Measurements from ENCODE around the gene RASAL2.
"Not testable (repeated sequence)": the region's sequence is repeated elsewhere in the genome, so short reads cannot be mapped to it uniquely, and the experiment has no call there.

Gene RASAL2

DNA sequence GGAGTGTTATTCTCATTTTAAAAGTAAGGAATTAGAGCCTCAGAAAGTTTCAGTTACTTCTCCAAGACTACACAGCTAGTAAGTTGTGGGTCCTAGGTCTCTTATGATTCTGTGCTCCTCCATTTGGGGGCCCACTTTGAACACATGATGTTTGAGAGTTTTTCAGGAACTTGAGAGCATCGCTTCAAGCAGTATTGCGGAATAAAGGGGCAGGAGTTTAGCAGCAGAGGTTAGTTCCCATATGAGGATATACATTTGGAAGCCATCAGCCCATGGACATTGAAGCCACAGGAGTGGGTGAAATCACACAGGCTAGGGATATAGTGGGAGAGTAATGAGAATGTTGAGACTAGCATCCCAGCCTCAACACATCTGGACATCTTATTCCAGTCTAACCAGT, 143.2 kb downstream of the RASAL2 start:
- DNase-seq (ENCODE audit: low read depth, low spot score), result no peak

GRCh38 chr1:178238722-178239510, 145.0 kb downstream of the RASAL2 start:
- peak; percentile 61 for DNase-seq (ENCODE audit: low read depth, low spot score)

DNA sequence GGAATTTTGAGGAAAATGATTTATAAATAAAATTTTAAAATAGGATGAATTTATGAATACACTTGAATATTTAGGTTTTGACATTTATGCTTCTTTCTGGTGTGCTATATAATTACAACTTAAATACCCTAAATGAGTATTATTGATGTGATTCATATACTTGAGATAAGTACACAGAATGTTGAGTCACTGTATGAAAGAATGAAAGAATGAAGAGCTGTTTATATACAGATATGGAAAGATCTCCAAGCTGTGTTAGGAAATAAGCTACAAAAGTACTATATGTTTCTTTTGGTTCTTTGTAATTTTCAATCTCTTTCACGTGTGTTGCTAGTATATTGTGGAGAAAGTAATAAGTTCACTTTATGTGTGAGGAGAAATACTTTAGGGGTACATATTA, 147.2 kb downstream of the RASAL2 start:
- no peak for DNase-seq (ENCODE audit: low read depth, low spot score)

GRCh38 chr1:178241837-178242236, 147.9 kb downstream of the RASAL2 start:
- no peak for DNase-seq (ENCODE audit: low read depth, low spot score)

DNA sequence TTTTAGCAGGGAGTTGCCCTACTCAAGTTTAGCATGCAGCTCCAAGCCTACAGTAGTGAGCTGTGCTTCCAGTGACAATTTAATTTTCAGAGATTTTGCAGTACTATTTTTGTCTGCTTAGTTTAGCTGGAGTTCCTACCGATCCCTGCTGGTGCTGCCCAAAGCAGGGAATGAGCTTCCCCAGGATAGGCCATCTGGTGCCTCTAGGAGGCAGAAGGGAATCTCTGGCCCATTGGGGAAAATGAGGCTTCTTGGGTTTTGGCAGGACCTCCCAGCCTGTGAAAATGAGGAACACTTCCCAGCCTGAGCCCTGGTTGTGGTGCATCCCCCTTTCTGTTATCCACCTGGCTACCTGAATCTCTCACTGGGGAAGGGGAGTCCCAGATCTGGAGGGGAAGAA, 149.2 kb downstream of the RASAL2 start:
- DNase-seq (ENCODE audit: low read depth, low spot score), result no peak

- no peak for DNase-seq (ENCODE audit: low read depth, low spot score)
These were observed 150.0 kb downstream of the RASAL2 start for GRCh38 chr1:178243890-178244289.

DNA sequence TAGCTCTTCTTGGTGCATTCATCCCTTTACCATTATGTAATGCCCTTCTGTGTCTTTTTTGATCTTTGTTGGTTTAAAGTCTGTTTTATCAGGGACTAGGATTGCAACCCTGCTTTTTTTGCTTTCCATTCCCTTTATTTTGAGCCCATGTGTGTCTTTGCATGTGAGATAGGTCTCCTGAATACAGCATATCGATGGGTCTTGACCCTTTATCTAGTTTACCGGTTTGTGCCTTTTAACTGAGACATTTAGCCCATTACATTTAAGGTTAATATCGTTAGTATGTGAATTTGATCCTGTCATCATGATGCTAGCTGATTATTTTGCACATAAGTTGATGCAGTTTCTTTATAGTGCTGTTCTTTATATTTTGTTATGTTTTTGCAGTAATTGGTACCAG, 154.4 kb downstream of the RASAL2 start:
- not testable (repeated sequence) for DNase-seq (ENCODE audit: low read depth, low spot score)

DNA sequence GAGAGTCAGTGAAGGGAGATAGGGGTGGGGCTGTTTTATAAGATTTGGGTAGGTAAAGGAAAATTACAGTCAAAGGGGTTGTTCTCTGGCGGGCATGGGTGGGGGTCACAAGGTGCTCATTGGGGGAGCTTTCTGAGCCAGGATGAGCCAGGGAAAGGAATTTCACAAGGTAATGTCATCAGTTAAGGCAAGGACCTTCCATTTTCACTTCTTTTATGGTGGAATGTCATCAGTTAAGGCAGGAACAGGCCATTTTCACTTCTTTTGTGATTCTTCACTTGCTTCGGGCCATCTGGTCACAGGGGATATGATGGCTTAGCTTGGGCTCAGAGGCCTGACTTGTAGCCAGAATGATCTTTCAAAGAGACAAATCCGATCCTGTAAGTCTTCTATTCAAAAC, 159.7 kb downstream of the RASAL2 start:
- not testable (repeated sequence) for DNase-seq (ENCODE audit: low read depth, low spot score)

DNA sequence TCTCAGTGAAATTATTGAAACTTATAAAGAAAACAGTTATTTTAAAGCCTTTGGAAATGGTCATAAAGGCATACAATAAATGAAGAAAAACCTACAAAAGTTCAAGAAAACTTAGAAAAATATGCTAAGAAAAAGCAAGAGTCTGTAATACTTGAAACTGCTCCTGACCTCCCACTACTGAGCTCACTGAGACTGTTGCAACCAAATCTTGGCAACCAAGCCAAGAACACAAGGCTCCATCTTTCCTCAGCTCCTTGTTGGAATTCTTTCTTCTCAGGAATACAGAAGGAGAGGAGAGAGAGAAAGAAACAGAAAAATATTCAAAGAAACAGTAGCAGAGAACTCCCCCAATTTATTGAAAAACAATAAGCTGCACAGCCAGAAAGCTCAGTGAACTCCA, 160.5 kb downstream of the RASAL2 start:
- no peak for DNase-seq (ENCODE audit: low read depth, low spot score)

- DNase-seq (ENCODE audit: low read depth, low spot score), result no peak
These were observed 164.6 kb downstream of the RASAL2 start for GRCh38 chr1:178258536-178258935.

DNA sequence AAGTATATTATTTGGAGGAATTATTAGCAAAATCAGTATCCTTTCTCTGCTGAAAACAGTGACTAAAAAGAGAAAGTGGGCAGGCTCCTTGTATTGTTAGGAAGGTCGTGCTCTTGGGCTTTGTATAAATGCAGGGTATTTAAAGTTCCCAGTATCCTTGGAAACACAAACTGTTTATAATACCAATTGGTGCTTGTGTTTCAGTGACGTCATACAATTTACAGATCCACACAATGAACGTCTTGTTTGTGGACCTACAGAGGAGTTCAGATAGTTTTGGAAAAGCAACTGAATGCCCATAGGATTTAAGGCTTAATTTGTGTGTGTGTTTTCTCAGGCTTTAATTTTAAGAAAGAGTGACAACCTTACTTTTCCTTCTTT, 168.2 kb downstream of the RASAL2 start:
- no peak for DNase-seq (ENCODE audit: low read depth, low spot score)

DNA sequence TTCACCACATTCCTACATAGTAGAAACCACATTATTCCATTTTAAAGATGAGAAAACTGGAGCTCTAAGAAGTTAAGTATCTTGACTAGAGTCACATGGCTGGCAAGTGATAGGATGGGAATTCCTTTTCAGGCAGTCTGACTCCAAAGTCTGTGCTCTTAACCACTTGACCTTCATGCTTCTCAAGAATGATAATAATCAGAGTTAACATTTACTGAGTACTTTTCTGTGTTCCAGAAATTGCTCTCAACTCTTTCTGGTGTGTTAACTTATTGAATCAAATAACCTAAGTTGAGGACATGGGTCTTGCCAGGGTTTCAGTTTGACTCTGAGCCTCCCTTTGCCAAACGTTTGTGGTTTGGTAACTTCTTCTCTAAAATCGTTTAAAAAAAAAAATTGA, 169.4 kb downstream of the RASAL2 start:
- no peak for DNase-seq (ENCODE audit: low read depth, low spot score)

GRCh38 chr1:178266113-178266512, 172.2 kb downstream of the RASAL2 start:
- no peak for DNase-seq (ENCODE audit: low read depth, low spot score)

- DNase-seq (ENCODE audit: low read depth, low spot score), result no peak
These were observed 172.7 kb downstream of the RASAL2 start for GRCh38 chr1:178266619-178267066.

DNA sequence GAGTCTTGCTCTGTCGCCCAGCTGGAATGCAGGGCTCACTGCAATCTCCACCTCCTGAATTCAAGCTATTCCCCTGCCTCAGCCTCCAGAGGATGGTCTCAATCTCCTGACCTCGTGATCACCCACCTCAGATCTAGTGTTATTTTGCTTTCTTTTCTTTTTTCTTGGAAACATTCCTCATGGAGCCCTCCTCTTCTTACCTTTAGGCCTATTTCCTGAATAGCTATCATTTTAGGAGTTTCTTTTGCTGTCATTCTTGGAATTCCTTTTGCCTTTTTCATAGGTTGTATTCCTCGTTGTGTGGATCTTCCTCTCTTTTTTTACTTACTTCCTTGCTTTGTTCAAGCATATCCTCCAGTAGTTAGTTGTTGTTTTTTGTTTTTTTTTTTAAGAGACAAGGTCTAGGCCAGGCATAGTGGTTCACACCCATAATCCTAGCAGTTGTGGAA, 173.8 kb downstream of the RASAL2 start:
- DNase-seq (ENCODE audit: low read depth, low spot score), result no peak

DNA sequence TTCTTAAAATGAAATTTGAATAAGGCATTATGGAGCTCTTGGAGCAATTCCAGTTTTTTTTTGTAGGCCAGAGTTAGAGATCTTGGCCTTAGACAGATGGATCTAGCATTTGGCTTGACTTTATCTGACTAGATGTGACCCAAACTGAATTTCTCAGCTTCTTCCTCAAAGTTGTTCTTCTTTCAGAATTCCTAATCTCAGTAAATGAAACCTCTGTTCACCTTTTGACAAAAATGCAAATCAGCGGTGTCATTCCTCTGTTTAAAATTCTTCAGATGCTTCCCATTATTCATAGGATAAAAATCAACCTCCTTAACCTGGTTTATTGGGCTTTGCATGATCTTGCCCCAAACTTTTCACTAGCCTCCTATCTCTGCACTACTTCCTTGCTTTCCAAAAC, 177.6 kb downstream of the RASAL2 start:
- no peak for DNase-seq (ENCODE audit: low read depth, low spot score)

GRCh38 chr1:178273707-178274410, 180.0 kb downstream of the RASAL2 start:
- no peak for DNase-seq (ENCODE audit: low read depth, low spot score)

DNA sequence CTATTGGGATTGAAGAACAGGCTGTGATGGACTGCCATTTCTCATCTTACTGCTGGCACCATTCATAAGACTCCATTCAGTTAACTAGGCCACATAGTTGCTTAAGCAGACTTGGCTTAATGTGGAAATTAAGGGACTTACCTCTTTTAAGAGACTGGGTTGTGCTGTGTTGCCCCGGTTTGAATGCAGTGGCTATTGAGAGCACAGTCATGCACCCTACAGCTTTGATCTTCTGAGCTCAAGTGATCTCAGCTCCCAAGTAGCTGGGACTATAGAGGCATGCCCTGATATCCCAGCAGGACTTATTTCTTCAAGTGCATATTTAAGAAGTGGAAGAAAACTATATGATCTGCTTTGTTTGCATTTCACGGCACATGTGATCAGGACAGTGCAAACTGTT, 181.1 kb downstream of the RASAL2 start:
- no peak for DNase-seq (ENCODE audit: low read depth, low spot score)

DNA sequence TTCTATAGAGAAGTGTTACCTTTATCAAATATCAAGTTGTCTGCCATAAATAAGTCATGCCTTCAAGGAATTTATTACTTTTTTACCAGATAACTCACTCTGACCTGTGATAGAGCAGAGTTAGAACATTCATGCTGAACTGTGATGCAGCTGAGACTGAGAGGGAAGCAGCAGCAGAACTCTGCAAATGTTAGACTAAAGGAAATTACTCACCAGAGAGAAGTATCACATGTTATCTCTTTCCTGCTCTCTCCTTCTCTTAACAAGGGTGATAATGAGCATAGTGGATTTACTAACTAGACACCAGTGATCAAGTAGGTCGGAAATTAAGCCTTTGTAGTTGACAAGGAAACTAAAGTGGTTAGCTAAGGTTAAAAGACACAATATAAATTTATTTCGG, 181.6 kb downstream of the RASAL2 start:
- DNase-seq (ENCODE audit: low read depth, low spot score), result no peak

GRCh38 chr1:178277793-178278530, 184.1 kb downstream of the RASAL2 start:
- DNase-seq (ENCODE audit: low read depth, low spot score), result no peak

DNA sequence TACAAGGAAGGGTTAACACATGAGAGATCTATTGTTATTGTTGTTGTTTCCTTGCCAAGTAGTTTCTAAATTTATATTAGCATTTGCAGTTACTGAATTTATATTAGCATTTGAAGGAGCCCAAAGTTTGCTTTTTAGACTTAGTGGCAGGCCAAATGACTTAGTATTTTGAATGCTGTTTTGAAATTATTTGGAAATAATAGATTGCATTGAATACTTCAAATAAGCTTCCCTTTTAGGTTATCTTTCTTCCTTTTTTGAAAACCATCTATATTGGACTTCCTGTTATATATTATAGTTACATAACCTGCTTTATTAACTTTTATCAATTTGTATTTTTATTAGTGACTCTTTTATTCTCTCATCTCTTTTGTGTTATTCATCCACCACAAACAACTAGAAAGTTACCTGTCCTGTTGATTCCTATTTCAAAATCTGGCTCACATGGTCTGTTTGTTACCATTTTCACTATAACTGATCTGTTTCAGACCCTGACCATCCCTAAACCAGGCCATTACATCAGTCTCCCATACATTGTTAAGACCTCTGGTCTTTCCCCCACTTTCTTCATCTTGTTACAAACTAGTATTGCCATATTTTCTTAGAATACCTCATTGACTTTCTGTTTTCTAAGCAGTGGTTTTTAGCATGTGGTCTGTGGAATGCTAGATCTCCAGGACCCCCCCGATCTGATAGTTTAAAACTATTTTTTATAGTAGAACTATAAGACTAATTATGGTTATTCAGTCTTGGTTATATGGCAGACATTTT, 185.2 kb downstream of the RASAL2 start:
- no peak for DNase-seq (ENCODE audit: low read depth, low spot score)

- no peak for DNase-seq (ENCODE audit: low read depth, low spot score)
These were observed 189.1 kb downstream of the RASAL2 start for GRCh38 chr1:178282949-178283367.
